ENCODE data around the gene ADISSP. TPM values are rescaled to one million over a fixed set of nuclear protein-coding genes. Genes with fewer than 3 reads are reported as not detected.

The ADISSP gene
- total and polyA plus RNA-seq, 2 of the 13 experiments (the other 11 are each of a cell fraction or from before 2014, with no cell fraction given) = 38.3 to 90.6 TPM

- TF ChIP-seq RBFOX2 (IDR thresholded peaks at IDR 0.05; ENCODE audit: low read depth, low read length) = peak; percentile 80
- no peak for TF ChIP-seq ZNF644 (CRISPR knock-in tag; IDR thresholded peaks at IDR 0.05; ENCODE audit: low read depth)
- no peak for TF ChIP-seq RFX5 (IDR thresholded peaks at IDR 0.05; ENCODE audit: low read depth, low read length)
- TF ChIP-seq HCFC1 (IDR thresholded peaks at IDR 0.05; ENCODE audit: low read depth, low read length) = no peak
- TF ChIP-seq, protein P1, sequence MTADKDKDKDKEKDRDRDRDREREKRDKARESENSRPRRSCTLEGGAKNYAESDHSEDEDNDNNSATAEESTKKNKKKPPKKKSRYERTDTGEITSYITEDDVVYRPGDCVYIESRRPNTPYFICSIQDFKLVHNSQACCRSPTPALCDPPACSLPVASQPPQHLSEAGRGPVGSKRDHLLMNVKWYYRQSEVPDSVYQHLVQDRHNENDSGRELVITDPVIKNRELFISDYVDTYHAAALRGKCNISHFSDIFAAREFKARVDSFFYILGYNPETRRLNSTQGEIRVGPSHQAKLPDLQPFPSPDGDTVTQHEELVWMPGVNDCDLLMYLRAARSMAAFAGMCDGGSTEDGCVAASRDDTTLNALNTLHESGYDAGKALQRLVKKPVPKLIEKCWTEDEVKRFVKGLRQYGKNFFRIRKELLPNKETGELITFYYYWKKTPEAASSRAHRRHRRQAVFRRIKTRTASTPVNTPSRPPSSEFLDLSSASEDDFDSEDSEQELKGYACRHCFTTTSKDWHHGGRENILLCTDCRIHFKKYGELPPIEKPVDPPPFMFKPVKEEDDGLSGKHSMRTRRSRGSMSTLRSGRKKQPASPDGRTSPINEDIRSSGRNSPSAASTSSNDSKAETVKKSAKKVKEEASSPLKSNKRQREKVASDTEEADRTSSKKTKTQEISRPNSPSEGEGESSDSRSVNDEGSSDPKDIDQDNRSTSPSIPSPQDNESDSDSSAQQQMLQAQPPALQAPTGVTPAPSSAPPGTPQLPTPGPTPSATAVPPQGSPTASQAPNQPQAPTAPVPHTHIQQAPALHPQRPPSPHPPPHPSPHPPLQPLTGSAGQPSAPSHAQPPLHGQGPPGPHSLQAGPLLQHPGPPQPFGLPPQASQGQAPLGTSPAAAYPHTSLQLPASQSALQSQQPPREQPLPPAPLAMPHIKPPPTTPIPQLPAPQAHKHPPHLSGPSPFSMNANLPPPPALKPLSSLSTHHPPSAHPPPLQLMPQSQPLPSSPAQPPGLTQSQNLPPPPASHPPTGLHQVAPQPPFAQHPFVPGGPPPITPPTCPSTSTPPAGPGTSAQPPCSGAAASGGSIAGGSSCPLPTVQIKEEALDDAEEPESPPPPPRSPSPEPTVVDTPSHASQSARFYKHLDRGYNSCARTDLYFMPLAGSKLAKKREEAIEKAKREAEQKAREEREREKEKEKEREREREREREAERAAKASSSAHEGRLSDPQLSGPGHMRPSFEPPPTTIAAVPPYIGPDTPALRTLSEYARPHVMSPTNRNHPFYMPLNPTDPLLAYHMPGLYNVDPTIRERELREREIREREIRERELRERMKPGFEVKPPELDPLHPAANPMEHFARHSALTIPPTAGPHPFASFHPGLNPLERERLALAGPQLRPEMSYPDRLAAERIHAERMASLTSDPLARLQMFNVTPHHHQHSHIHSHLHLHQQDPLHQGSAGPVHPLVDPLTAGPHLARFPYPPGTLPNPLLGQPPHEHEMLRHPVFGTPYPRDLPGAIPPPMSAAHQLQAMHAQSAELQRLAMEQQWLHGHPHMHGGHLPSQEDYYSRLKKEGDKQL (CRISPR knock-in tag; IDR thresholded peaks at IDR 0.05; ENCODE audit: low read depth) = no peak
- peak; percentile 91 for TF ChIP-seq NR1H2 (CRISPR knock-in tag; IDR thresholded peaks at IDR 0.05; ENCODE audit: borderline replicate concordance, low read depth)
- TF ChIP-seq ZNF235 (CRISPR knock-in tag; IDR thresholded peaks at IDR 0.05; ENCODE audit: borderline replicate concordance) = no peak
- no peak for TF ChIP-seq ZNF34 (CRISPR knock-in tag; IDR thresholded peaks at IDR 0.05; ENCODE audit: borderline replicate concordance)
- TF ChIP-seq ZNF674 (CRISPR knock-in tag; IDR thresholded peaks at IDR 0.05; ENCODE audit: low read depth) = no peak
- no peak for TF ChIP-seq TRIM22 (IDR thresholded peaks at IDR 0.05)
- no peak for TF ChIP-seq NCOA1 (CRISPR knock-in tag; IDR thresholded peaks at IDR 0.05)
- TF ChIP-seq, protein P2, sequence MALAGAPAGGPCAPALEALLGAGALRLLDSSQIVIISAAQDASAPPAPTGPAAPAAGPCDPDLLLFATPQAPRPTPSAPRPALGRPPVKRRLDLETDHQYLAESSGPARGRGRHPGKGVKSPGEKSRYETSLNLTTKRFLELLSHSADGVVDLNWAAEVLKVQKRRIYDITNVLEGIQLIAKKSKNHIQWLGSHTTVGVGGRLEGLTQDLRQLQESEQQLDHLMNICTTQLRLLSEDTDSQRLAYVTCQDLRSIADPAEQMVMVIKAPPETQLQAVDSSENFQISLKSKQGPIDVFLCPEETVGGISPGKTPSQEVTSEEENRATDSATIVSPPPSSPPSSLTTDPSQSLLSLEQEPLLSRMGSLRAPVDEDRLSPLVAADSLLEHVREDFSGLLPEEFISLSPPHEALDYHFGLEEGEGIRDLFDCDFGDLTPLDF (CRISPR knock-in tag; IDR thresholded peaks at IDR 0.05) = no peak
- TF ChIP-seq CHD4 (IDR thresholded peaks at IDR 0.05; ENCODE audit: borderline replicate concordance, low read length) = no peak
- no peak for TF ChIP-seq ZNF367 (CRISPR knock-in tag; IDR thresholded peaks at IDR 0.05; ENCODE audit: borderline replicate concordance)
- TF ChIP-seq ZNF772 (CRISPR knock-in tag; IDR thresholded peaks at IDR 0.05) = no peak; the same call in 1 of the 2 replicates
- no peak; the same call in 1 of the 2 replicates for TF ChIP-seq FOSL2 (CRISPR knock-in tag; IDR thresholded peaks at IDR 0.05)
- TF ChIP-seq, protein P3, sequence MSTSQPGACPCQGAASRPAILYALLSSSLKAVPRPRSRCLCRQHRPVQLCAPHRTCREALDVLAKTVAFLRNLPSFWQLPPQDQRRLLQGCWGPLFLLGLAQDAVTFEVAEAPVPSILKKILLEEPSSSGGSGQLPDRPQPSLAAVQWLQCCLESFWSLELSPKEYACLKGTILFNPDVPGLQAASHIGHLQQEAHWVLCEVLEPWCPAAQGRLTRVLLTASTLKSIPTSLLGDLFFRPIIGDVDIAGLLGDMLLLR (CRISPR knock-in tag; IDR thresholded peaks at IDR 0.05) = no peak
- TF ChIP-seq ZNF230 (CRISPR knock-in tag; IDR thresholded peaks at IDR 0.05) = no peak
- no peak for TF ChIP-seq ZNF260 (CRISPR knock-in tag; IDR thresholded peaks at IDR 0.05; ENCODE audit: borderline replicate concordance, low read depth)
- TF ChIP-seq PLRG1 (conservative IDR thresholded peaks at IDR 0.05) = no peak
These were observed 17.9 kb upstream of the ADISSP start (continued) for GRCh38 chr20:3785240-3786125.

Measured in HepG2 (cell line).